ENCODE results near the gene SCG5.

GRCh38 chr15:32716915-32717425 is 75.5 kb downstream of the SCG5 start:
- TF ChIP-seq, protein P1, sequence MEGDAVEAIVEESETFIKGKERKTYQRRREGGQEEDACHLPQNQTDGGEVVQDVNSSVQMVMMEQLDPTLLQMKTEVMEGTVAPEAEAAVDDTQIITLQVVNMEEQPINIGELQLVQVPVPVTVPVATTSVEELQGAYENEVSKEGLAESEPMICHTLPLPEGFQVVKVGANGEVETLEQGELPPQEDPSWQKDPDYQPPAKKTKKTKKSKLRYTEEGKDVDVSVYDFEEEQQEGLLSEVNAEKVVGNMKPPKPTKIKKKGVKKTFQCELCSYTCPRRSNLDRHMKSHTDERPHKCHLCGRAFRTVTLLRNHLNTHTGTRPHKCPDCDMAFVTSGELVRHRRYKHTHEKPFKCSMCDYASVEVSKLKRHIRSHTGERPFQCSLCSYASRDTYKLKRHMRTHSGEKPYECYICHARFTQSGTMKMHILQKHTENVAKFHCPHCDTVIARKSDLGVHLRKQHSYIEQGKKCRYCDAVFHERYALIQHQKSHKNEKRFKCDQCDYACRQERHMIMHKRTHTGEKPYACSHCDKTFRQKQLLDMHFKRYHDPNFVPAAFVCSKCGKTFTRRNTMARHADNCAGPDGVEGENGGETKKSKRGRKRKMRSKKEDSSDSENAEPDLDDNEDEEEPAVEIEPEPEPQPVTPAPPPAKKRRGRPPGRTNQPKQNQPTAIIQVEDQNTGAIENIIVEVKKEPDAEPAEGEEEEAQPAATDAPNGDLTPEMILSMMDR (IDR thresholded peaks at IDR 0.05): no peak
- TF ChIP-seq POLR2A (IDR thresholded peaks at IDR 0.05) (no peak), EP300 (IDR thresholded peaks at IDR 0.05) (no peak)

Data from suprapubic skin (tissue), 3 donors.